HG03025 (cell line): ENCODE data around the gene SELENOF.
A peak's percentile ranks its signal among the peaks of the same experiment; 100 is the strongest.
"Not testable (repeated sequence)": the region's sequence is repeated elsewhere in the genome, so short reads cannot be mapped to it uniquely, and the experiment has no call there.

ENCODE experiments used
- ATAC-seq: cut with Tn5 transposase; IDR thresholded peaks from one replicate; pipeline ENCODE4 v1.9.1; 2021; ENCODE audit warnings: mild to moderate bottlenecking, moderate library complexity; ENCODE audit not compliant: unreplicated experiment, low FRiP score

Gene SELENOF

DNA sequence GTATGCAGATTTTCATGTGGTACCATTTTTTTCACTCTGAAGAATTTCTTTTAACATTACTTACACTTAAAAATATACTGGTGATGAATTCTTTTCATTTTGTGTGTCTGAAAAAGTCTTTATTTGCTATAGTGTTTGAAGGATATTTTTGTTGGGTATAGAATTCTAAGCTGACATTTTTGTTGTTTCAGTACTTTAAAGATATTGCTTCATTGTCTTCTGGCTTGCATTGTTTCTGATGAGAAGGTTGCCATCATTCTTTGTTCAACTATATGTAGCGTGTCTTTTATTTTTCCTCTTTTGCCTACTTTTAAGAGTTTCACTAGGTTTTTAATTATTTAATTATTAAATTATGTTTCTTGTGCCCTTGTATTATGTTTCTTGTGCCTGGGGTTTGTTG is 8.5 kb upstream of the SELENOF start:
- ATAC-seq: no peak

DNA sequence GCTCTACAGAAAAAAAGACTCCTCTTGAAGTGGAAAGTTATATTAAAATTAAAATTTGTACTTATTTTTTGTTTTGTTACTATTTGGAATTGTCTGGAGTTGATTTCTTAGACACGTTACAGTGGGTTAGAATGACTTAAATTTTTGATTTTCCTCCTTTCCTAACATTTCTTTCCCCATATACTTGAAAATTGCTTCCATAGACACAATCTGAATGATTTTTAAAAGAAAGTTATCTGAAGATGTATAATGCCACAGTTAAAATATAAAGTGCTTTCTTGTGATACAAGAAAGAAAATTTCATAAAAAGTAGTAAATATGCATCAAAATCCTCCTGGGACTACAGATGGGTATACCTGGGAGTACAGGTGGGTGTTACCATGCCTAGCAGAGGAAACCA is 2.8 kb upstream of the SELENOF start:
- ATAC-seq: no peak

- ATAC-seq: no peak
Observed at GRCh38 chr1:86915737-86916235, 1.9 kb upstream of the SELENOF start.

DNA sequence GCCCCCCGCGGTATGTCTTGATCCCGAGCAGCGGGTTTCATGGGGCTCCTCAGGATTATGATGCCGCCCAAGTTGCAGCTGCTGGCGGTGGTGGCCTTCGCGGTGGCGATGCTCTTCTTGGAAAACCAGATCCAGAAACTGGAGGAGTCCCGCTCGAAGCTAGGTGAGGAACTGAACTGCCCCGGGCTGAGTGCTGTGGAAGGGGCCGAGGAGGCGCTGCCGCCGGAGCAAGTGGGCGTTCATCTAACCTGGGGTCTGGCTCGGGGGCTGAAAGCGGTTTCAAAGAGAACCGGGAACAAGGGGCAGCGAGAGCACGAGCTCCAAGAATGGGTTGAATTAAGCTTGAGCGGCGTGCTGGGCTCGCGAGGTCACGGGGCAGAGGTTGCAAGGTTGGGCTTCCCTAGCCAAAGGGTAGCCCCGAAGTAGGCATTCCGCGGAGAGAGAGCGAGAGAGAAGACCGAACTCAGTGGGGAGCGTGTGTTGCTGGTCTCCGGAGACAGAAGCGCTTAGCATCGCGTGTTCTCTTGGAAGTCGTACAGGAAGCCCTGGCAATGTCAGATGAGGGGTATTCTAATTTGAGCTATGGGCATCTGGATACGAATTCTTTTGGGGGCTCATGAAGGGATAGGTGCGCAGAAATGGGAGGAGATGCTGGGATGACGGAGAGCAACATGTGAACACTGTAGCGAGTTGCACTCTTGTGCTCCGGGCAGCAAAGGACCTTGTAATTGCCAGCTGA is 1.2 kb upstream of the SELENOF start:
- ATAC-seq: peak; percentile 20

DNA sequence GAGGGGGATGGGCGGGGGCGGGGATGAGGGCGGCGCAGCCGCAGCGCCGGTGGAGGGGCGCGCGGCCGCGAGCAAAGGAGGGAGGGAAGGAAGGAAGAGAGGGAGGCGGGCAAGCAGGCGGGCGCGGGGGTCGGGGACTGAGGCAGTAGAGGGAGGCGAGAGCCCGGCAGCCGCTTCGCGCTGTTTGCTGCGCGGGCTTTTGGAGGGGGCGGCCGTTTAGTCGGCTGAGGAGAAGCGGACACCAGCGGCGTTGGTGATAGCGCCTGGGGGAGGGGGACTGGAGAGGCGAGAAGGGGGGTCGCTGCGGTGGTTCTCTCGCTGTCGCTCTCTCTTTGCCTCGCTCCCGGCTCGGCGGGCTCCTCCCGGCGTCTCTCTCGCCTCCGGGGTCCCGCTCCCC is 673 bp upstream of the SELENOF start, which contains the start of gene HS2ST1:
TSS of gene HS2ST1 (plus strand) at position 35 of the 397 bp plus-strand sequence.
- ATAC-seq: no peak

GRCh38 chr1:86913399-86913895 is 479 bp downstream of the SELENOF start:
- peak; percentile 21 for ATAC-seq

DNA sequence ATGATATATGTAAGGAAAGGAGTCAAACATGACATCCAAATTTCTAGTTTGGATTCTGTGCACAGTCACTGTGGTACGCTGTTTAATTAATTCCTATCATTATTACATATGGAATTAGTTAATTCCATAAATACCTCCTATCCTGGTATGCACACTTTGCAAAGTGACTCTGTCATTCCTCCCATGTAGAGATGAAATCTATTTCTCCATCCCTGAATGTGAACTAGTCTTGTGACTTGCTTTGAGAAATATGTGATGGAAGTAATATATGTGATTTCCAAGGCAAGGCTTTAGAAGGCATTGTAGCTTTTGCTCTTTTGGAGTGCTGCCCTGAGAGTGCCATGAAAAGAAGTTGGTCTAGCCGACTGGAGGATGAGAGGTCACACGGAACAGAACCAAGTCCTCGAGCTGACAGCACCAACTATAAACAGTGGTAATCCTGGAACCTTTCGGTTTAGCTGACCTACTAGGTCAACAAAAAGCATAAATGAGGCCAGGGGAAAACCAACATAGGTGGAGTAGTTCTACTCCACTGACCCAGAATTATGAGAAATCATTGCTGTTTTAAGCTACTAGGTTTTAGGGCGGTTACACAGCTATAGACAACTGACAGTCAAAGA is 1.5 kb downstream of the SELENOF start:
- ATAC-seq: no peak

DNA sequence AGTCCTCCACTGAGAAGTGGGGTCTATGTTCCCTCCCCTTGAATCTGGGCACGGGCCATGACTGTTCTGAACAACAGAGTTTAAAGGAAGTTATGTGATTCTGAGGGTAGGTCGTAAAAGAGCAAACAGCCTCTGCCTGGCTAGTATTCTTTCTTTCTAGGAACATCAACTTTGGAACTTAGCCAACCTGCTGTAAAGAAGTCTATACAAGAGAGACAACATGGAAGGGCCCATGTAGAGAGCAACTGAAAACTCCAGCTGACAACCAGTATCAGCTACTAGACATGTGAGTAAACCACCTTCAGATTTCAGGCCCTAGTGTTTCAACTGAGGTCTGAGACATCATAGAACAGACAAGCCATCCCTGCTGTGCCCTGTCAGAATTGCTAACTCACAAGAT is 7.5 kb downstream of the SELENOF start:
- ATAC-seq: no peak

DNA sequence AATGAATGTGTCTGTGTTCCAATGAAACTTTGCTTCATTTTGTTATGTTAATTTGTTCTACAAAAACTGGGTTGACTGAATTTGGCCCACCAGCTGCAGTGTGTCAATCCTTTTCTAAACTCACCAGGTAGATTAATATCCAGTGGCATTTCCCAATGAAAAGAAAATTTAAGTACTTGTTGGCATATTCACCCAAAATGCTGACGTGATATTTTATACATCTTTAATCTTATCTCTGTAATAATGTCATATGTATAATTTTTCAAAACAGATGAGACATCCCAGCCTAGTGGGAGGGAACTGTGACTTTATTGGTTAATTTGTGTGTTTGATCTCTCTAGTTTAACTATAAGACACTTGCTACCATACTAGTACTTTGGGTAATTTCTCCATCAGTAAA is 8.1 kb downstream of the SELENOF start:
- no peak for ATAC-seq

DNA sequence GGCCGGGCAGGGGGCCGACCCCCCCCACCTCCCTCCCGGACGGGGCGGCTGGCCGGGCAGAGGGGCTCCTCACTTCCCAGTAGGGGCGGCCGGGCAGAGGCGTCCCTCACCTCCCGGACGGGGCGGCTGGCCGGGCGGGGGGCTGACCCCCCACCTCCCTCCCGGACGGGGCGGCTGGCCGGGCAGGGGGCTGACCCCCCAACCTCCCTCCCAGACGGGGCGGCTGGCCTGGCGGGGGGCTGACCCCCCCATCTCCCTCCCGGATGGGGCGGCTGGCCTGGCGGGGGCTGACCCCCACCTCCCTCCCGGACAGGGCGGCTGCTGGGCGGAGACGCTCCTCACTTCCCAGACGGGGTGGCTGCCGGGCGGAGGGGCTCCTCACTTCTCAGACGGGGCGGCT is 14.5 kb downstream of the SELENOF start:
- not testable (repeated sequence) for ATAC-seq

- ATAC-seq: no peak
Observed at GRCh38 chr1:86888327-86888726, 25.6 kb downstream of the SELENOF start.

- no peak for ATAC-seq
Observed at GRCh38 chr1:86887479-86888162, 26.3 kb downstream of the SELENOF start.

DNA sequence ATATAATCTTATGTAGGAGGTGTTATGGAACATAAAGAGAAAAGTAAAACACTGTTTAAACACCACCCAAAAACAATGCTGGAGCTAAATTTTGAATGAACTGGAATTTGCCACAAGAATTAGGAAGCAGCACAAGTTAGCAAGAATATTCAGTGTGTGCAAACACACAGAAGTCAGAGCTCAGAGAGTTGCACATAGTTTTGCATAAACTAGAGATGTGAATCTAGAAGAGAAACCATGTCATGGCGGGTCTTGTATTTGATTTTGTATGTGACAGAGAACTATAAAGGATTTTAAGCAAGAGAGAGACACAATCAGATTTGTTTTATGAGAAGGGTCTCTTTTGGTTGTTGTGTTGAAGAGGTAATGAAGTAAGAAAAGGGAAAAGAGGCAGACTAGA is 38.2 kb downstream of the SELENOF start:
- ATAC-seq: no peak

GRCh38 chr1:86872086-86872485 is 41.8 kb downstream of the SELENOF start:
- ATAC-seq: no peak

DNA sequence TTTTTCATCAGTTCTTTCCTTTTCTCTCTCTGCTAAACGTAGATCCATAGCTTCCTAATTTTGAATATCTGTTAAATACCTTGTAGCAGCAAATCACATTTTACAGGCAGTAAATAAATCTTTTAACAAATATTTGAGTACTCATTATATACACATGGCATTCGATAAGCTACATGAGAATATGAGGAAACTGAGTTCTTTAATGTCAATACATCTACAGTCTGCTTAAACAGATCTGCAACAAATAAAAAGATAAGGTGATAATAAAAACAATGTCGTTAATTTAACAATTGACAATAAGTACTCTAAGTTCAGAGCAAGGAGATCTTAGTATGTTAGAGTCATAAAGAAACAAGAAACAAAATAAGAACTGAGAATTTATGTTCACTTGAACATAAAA is 42.9 kb downstream of the SELENOF start:
- no peak for ATAC-seq

GRCh38 chr1:86868477-86868876 is 45.4 kb downstream of the SELENOF start:
- no peak for ATAC-seq

- not testable (repeated sequence) for ATAC-seq
Observed at GRCh38 chr1:86867278-86867677, 46.6 kb downstream of the SELENOF start.

- no peak for ATAC-seq
Observed at GRCh38 chr1:86866665-86867064, 47.3 kb downstream of the SELENOF start.

DNA sequence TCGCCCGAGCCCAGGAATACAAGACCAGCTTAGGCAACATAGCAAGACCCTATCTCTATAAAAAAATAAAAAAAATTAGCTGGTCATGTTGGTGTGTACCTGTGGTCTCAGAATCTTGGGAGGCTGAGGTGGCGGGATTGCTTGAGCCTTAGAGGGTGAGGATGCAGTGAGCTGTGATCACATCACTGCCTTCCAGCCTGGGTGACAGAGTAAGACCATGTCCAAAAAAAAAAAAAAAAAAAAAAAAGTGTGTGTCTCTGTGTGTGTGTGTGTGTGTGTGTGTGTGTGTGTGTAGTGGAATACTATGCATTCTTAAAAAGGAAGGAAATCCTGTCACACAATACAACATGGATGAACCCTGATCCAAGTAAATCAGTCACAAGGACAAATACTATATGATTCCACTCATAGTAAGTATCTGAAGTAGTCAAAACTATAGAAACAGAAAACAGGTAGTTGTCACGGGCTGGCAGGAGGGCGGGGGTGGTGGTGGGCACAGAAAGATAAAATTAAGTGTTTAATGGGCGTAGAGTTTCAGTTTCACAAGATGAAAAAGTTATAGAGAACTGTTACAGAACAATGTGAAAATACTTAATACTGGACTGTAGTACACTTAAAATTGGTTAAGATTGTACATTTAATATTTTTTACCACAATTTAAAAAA is 47.8 kb downstream of the SELENOF start:
- no peak for ATAC-seq

- no peak for ATAC-seq
Observed at GRCh38 chr1:86862920-86863319, 51.0 kb downstream of the SELENOF start.

GRCh38 chr1:86861424-86861823 is 52.5 kb downstream of the SELENOF start:
- ATAC-seq: no peak
